Type B pancreatic cell (in vitro differentiated cells): Measurements from ENCODE around the gene LRRC40. TPM values are rescaled to one million over a fixed set of nuclear protein-coding genes. Genes with fewer than 3 reads are reported as not detected.

Experiments
- DNase-seq: peaks from one replicate; pipeline ENCODE4 v3.0.0; 2021; ENCODE audit warnings: mixed read lengths; ENCODE audit not compliant: unreplicated experiment; ENCODE audit errors: extremely low spot score
- H3K27ac Mint-ChIP-seq: 2 replicates; pipeline ENCODE4 v1.8.0; 2021; ENCODE audit warnings: mild to moderate bottlenecking, mixed read lengths
- H3K27me3 Mint-ChIP-seq: 2 replicates; pipeline ENCODE4 v1.8.0; 2021; ENCODE audit warnings: mixed read lengths
- H3K36me3 Mint-ChIP-seq: 2 replicates; pipeline ENCODE4 v1.8.0; 2021; ENCODE audit warnings: mixed read lengths
- H3K4me1 Mint-ChIP-seq: one replicate; pipeline ENCODE4 v1.8.0; 2021; ENCODE audit warnings: mixed read lengths; ENCODE audit not compliant: unreplicated experiment
- H3K4me3 Mint-ChIP-seq: 2 replicates; pipeline ENCODE4 v1.8.0; 2021; ENCODE audit warnings: mild to moderate bottlenecking, mixed read lengths
- H3K9me3 Mint-ChIP-seq: 2 replicates; pipeline ENCODE4 v1.8.0; 2021; ENCODE audit warnings: mixed read lengths
- total RNA-seq: library from RNA; stranded (reverse); gene quantifications from 2 replicates; pipeline ENCODE4 v1.2.1, GENCODE V29; 2021; ENCODE audit warnings: low replicate concordance
- TF ChIP-seq, protein P1 (sequence below): fragments of 200-600 bp; sonication (generic); conservative IDR thresholded peaks from 2 replicates; pipeline ENCODE4 v1.5.0; 2021; ENCODE audit warnings: antibody characterized with exemption, mild to moderate bottlenecking

The LRRC40 gene
- total RNA-seq, 1 donor from 2014 or later: 18.9 TPM

- Mint-ChIP-seq H3K36me3 (no peaks in the 10 kb centered on the region), H3K4me1 (peaks cover 9% of the 10 kb centered on the region), H3K9me3 (no peaks in the 10 kb centered on the region), H3K27me3 (peaks cover 3% of the 10 kb centered on the region), H3K27ac (no peak overlapping the region), H3K4me3 (no peak overlapping the region)
- no peak for DNase-seq
- TF ChIP-seq, protein P1, sequence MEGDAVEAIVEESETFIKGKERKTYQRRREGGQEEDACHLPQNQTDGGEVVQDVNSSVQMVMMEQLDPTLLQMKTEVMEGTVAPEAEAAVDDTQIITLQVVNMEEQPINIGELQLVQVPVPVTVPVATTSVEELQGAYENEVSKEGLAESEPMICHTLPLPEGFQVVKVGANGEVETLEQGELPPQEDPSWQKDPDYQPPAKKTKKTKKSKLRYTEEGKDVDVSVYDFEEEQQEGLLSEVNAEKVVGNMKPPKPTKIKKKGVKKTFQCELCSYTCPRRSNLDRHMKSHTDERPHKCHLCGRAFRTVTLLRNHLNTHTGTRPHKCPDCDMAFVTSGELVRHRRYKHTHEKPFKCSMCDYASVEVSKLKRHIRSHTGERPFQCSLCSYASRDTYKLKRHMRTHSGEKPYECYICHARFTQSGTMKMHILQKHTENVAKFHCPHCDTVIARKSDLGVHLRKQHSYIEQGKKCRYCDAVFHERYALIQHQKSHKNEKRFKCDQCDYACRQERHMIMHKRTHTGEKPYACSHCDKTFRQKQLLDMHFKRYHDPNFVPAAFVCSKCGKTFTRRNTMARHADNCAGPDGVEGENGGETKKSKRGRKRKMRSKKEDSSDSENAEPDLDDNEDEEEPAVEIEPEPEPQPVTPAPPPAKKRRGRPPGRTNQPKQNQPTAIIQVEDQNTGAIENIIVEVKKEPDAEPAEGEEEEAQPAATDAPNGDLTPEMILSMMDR: peak; percentile 27
Measured at GRCh38 chr1:70143048-70143659, 62.2 kb downstream of the LRRC40 start.

DNA sequence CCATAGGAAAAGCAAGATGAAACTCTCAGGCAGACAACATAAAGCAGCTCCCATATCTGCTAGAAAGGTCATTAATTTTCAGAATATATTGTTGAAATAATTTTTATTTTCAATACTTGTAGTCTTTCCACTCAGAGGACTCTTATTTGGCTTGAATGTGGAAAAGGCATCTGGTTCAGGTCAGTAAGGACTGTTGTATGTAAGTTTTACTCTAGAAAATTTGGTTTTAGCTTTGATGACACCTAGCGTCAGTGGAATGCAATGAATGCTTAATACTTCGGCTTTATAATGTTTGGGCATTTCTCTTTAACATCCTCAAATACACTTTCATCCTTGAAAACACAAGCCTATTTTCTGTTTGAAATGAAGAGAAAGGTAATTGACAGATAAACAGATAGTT is 63.3 kb downstream of the LRRC40 start:
- no peaks in the 10 kb centered on the region for H3K9me3 Mint-ChIP-seq
- no peak overlapping the region for H3K27ac Mint-ChIP-seq

GRCh38 chr1:70140894-70141293 is 64.5 kb downstream of the LRRC40 start:
- no peak overlapping the region for H3K27ac Mint-ChIP-seq
- peaks cover 12% of the 10 kb centered on the region for H3K4me1 Mint-ChIP-seq
- H3K4me3 Mint-ChIP-seq: no peak overlapping the region
- H3K9me3 Mint-ChIP-seq: no peaks in the 10 kb centered on the region
- peaks cover 4% of the 10 kb centered on the region for H3K27me3 Mint-ChIP-seq
- TF ChIP-seq, protein P1: no peak
- no peak for DNase-seq
- H3K36me3 Mint-ChIP-seq: no peaks in the 10 kb centered on the region

More for the DNA sequence above, 63.3 kb downstream of the LRRC40 start:
- TF ChIP-seq, protein P1: peak; percentile 41
- H3K27me3 Mint-ChIP-seq: peaks cover 3% of the 10 kb centered on the region
- no peaks in the 10 kb centered on the region for H3K36me3 Mint-ChIP-seq
- H3K4me1 Mint-ChIP-seq: peaks cover 12% of the 10 kb centered on the region
- no peak for DNase-seq
- H3K4me3 Mint-ChIP-seq: no peak overlapping the region

DNA sequence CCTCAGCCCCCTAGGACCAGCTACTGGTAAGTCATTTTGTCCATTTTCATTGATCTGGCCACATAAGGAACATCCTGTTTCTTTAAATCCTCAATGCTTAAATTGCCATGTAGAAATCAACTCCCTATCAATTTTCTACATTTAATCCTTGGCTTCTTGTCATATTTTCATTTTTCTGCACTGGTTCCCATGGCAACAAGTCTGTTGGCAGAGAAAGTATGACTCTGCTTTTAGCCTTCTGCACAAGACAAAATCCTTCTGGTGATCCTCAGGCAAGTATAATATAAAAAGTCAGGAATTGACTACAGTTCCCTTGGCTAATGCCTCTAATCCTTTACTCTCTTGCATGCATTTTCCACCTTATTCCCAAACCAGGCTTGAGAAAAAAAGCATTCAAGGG is 65.0 kb downstream of the LRRC40 start:
- H3K27me3 Mint-ChIP-seq: peaks cover 6% of the 10 kb centered on the region
- H3K36me3 Mint-ChIP-seq: no peaks in the 10 kb centered on the region
- TF ChIP-seq, protein P1: no peak
- H3K4me1 Mint-ChIP-seq: peaks cover 12% of the 10 kb centered on the region
- H3K27ac Mint-ChIP-seq: no peak overlapping the region
- DNase-seq: no peak
- H3K9me3 Mint-ChIP-seq: no peaks in the 10 kb centered on the region
- no peak overlapping the region for H3K4me3 Mint-ChIP-seq

DNA sequence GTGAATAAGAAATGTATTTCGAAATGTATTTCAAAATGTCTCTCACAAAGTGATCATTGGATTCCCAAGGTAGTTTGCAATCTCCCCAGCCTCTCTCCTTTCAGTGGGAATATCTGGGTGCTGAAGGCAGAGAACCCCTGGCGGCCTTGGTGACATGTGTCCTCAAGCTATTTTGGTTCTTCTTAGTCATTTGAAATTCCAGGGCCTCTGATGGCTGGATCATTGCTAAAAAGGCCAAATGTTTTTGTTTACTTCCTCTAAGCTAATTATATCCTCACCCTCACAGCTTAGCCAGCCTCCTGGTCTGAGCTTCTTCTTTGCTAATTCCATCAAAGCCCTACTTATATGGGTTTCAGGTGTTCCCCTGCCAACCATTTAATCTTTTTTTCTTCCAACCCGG is 71.2 kb downstream of the LRRC40 start:
- DNase-seq: no peak
- no peaks in the 10 kb centered on the region for H3K9me3 Mint-ChIP-seq
- peaks cover 14% of the 10 kb centered on the region for H3K27me3 Mint-ChIP-seq
- H3K27ac Mint-ChIP-seq: no peak overlapping the region
- no peaks in the 10 kb centered on the region for H3K36me3 Mint-ChIP-seq
- no peak overlapping the region for H3K4me3 Mint-ChIP-seq
- TF ChIP-seq, protein P1: no peak
- peaks cover 4% of the 10 kb centered on the region for H3K4me1 Mint-ChIP-seq
